PC-3 (cell line): ENCODE results near the gene PTH1R.

Experiments used
- CTCF ChIP-seq: fragments of 300-600 bp; sonication (generic); conservative IDR thresholded peaks from 2 replicates; pipeline ENCODE4 v1.5.1; 2017; ENCODE audit warnings: antibody characterized with exemption, low read depth, mild to moderate bottlenecking, low read length
- EZH2 ChIP-seq: fragments of 300-600 bp; sonication (generic); IDR thresholded peaks from one replicate; pipeline ENCODE4 v1.6.1; 2017; ENCODE audit warnings: antibody characterized with exemption, mild to moderate bottlenecking, low read length; ENCODE audit not compliant: unreplicated experiment
- EZH2phosphoT487 ChIP-seq: fragments of 300-600 bp; sonication (generic); IDR thresholded peaks from 2 replicates; pipeline ENCODE4 v1.6.1; 2018; ENCODE audit warnings: mild to moderate bottlenecking, antibody characterized with exemption, low read length, borderline replicate concordance

GRCh38 chr3:46909535-46910161, 32.1 kb downstream of the PTH1R start:
- TF ChIP-seq CTCF (peak; percentile 92), EZH2 (no peak), EZH2phosphoT487 (no peak)
